GM19099 (cell line): ENCODE measurements around the gene PREX1.

ENCODE experiments used
- POLR2A ChIP-seq: IDR thresholded peaks from 3 replicates; pipeline ENCODE4 v1.6.1; 2011; ENCODE audit warnings: low read depth; ENCODE audit not compliant: insufficient read length; ENCODE audit errors: extremely low read depth

The PREX1 gene

GRCh38 chr20:48769069-48769983 lies 58.5 kb downstream of the PREX1 start:
- TF ChIP-seq POLR2A: no peak

- no peak for TF ChIP-seq POLR2A
Measured at GRCh38 chr20:48766961-48767960, 60.5 kb downstream of the PREX1 start.

- TF ChIP-seq POLR2A: no peak
Measured at GRCh38 chr20:48766205-48766604, 61.6 kb downstream of the PREX1 start.

GRCh38 chr20:48765359-48765758 lies 62.4 kb downstream of the PREX1 start:
- TF ChIP-seq POLR2A: no peak

GRCh38 chr20:48763216-48763914 lies 64.4 kb downstream of the PREX1 start:
- TF ChIP-seq POLR2A: no peak

GRCh38 chr20:48761874-48762273 lies 65.9 kb downstream of the PREX1 start:
- no peak for TF ChIP-seq POLR2A

GRCh38 chr20:48761023-48761785 lies 66.6 kb downstream of the PREX1 start:
- TF ChIP-seq POLR2A: peak; percentile 5

- no peak for TF ChIP-seq POLR2A
Measured at GRCh38 chr20:48760403-48760983, 67.3 kb downstream of the PREX1 start.

GRCh38 chr20:48759631-48760245 lies 68.1 kb downstream of the PREX1 start:
- TF ChIP-seq POLR2A: no peak

- TF ChIP-seq POLR2A: no peak
Measured at GRCh38 chr20:48758206-48758820, 69.5 kb downstream of the PREX1 start.

- TF ChIP-seq POLR2A: no peak
Measured at GRCh38 chr20:48754292-48754691, 73.5 kb downstream of the PREX1 start.

- TF ChIP-seq POLR2A: no peak
Measured at GRCh38 chr20:48752963-48753362, 74.8 kb downstream of the PREX1 start.

GRCh38 chr20:48751871-48752270 lies 75.9 kb downstream of the PREX1 start:
- TF ChIP-seq POLR2A: no peak
